Cardiac septum (tissue), 1 donor: Measurements from ENCODE around the gene SH3RF3. TPM values are rescaled to one million over a fixed set of nuclear protein-coding genes. Genes with fewer than 3 reads are reported as not detected.

ENCODE experiments used
- DNase-seq: peaks from one replicate; pipeline ENCODE4 v3.0.0-alpha.2; 2020; ENCODE audit warnings: low spot score
- intact Hi-C: fragments of 100-400 bp; cut with DNase I; formaldehyde crosslinking; loops from one replicate; pipeline ENCODE4 v1.14.0; 2022
- total RNA-seq: library from RNA; stranded (reverse); fragmentation: NEBNext Ultra II Directional; extraction: Animal tissue kit (Norgen Biotek cat#: 25700); gene quantifications from one replicate; pipeline ENCODE4 v1.2.1, GENCODE V29; 2021
- donor health status: DM: no; HTN: no; CAD: no.

The SH3RF3 gene
- total RNA-seq, 1 donor from 2014 or later: 11.2 TPM

- intact Hi-C loops: loop anchor here (5.0 to 10.0 kb wide), 2 partner anchors 102 to 150 kb away; no protein-coding TSS in a partner anchor
- DNase-seq: no peak
Measured at GRCh38 chr2:109282360-109282759, 153.4 kb downstream of the SH3RF3 start.

GRCh38 chr2:109282865-109283264 is 153.9 kb downstream of the SH3RF3 start:
- DNase-seq: no peak
- intact Hi-C loops: loop anchor here (5.0 to 10.0 kb wide), 2 partner anchors 102 to 151 kb away; no protein-coding TSS in a partner anchor

- no peak for DNase-seq
- intact Hi-C loops: loop anchor here (5.0 to 10.0 kb wide), 3 partner anchors 100 to 227 kb away; no protein-coding TSS in a partner anchor
Measured at GRCh38 chr2:109284826-109285225, 155.8 kb downstream of the SH3RF3 start.

GRCh38 chr2:109285244-109285651 is 156.2 kb downstream of the SH3RF3 start:
- intact Hi-C loops: loop anchor here (5.0 to 10.0 kb wide), 2 partner anchors 100 to 227 kb away; no protein-coding TSS in a partner anchor
- DNase-seq: no peak

GRCh38 chr2:109287413-109287812 is 158.4 kb downstream of the SH3RF3 start:
- intact Hi-C loops: loop anchor here (5.0 to 10.0 kb wide), 2 partner anchors 97 to 225 kb away; no protein-coding TSS in a partner anchor

GRCh38 chr2:109287838-109288237 is 158.8 kb downstream of the SH3RF3 start:
- intact Hi-C loops: loop anchor here (5.0 to 10.0 kb wide), 2 partner anchors 97 to 224 kb away; no protein-coding TSS in a partner anchor
- DNase-seq: no peak

More at GRCh38 chr2:109287413-109287812, 158.4 kb downstream of the SH3RF3 start:
- no peak for DNase-seq

- intact Hi-C loops: loop anchor here (5.0 to 10.0 kb wide), 2 partner anchors 96 to 224 kb away; no protein-coding TSS in a partner anchor
Measured at GRCh38 chr2:109288544-109289368, 159.8 kb downstream of the SH3RF3 start.

GRCh38 chr2:109289504-109290222 is 160.7 kb downstream of the SH3RF3 start:
- no peak for DNase-seq

More at GRCh38 chr2:109288544-109289368, 159.8 kb downstream of the SH3RF3 start:
- no peak for DNase-seq

GRCh38 chr2:109290887-109291643 is 162.1 kb downstream of the SH3RF3 start:
- intact Hi-C loops: loop anchor here (2.0 kb wide), 1 partner anchor 32 kb away; no protein-coding TSS in a partner anchor
- no peak for DNase-seq

More at GRCh38 chr2:109289504-109290222, 160.7 kb downstream of the SH3RF3 start:
- intact Hi-C loops: loop anchor here (2.0 to 10.0 kb wide), 3 partner anchors 33 to 223 kb away; no protein-coding TSS in a partner anchor

GRCh38 chr2:109292386-109292785 is 163.4 kb downstream of the SH3RF3 start:
- DNase-seq: no peak
- intact Hi-C loops: no loop called here

GRCh38 chr2:109293663-109294062 is 164.7 kb downstream of the SH3RF3 start:
- intact Hi-C loops: no loop called here
- no peak for DNase-seq

GRCh38 chr2:109294523-109294922 is 165.5 kb downstream of the SH3RF3 start:
- intact Hi-C loops: no loop called here
- no peak for DNase-seq

- intact Hi-C loops: no loop called here
- no peak for DNase-seq
Measured at GRCh38 chr2:109295070-109295780, 166.2 kb downstream of the SH3RF3 start.

GRCh38 chr2:109295781-109296117 is 166.7 kb downstream of the SH3RF3 start:
- DNase-seq: no peak
- intact Hi-C loops: no loop called here

GRCh38 chr2:109297566-109298490 is 168.8 kb downstream of the SH3RF3 start:
- intact Hi-C loops: no loop called here
- no peak for DNase-seq

GRCh38 chr2:109298851-109299250 is 169.8 kb downstream of the SH3RF3 start:
- intact Hi-C loops: no loop called here
- DNase-seq: no peak

- DNase-seq: no peak
- intact Hi-C loops: no loop called here
Measured at GRCh38 chr2:109299536-109299935, 170.5 kb downstream of the SH3RF3 start.

- intact Hi-C loops: no loop called here
- no peak for DNase-seq
Measured at GRCh38 chr2:109300582-109300981, 171.6 kb downstream of the SH3RF3 start.
